Rectal smooth muscle tissue (tissue), 1 donor: ENCODE data around the gene SNHG17.
"Not testable (repeated sequence)": the region's sequence is repeated elsewhere in the genome, so short reads cannot be mapped to it uniquely, and the experiment has no call there.

ENCODE experiments used
- H3K27ac ChIP-seq: one replicate; pipeline ENCODE4 v1.7.0; 2013; ENCODE audit warnings: low read depth, low read length, inconsistent platforms
- H3K27me3 ChIP-seq: one replicate; pipeline ENCODE4 v1.7.0; 2013; ENCODE audit warnings: low read length; ENCODE audit not compliant: control insufficient read depth, insufficient read depth
- H3K36me3 ChIP-seq: one replicate; pipeline ENCODE4 v1.7.0; 2013; ENCODE audit warnings: low read length; ENCODE audit not compliant: control insufficient read depth, insufficient read depth
- H3K4me1 ChIP-seq: one replicate; pipeline ENCODE4 v1.7.0; 2013; ENCODE audit warnings: low read length; ENCODE audit not compliant: control insufficient read depth, insufficient read depth
- H3K4me3 ChIP-seq: one replicate; pipeline ENCODE4 v1.7.0; 2013; ENCODE audit warnings: low read length
- H3K9ac ChIP-seq: one replicate; pipeline ENCODE4 v1.7.0; 2013; ENCODE audit warnings: low read length

SNHG17 gene

DNA sequence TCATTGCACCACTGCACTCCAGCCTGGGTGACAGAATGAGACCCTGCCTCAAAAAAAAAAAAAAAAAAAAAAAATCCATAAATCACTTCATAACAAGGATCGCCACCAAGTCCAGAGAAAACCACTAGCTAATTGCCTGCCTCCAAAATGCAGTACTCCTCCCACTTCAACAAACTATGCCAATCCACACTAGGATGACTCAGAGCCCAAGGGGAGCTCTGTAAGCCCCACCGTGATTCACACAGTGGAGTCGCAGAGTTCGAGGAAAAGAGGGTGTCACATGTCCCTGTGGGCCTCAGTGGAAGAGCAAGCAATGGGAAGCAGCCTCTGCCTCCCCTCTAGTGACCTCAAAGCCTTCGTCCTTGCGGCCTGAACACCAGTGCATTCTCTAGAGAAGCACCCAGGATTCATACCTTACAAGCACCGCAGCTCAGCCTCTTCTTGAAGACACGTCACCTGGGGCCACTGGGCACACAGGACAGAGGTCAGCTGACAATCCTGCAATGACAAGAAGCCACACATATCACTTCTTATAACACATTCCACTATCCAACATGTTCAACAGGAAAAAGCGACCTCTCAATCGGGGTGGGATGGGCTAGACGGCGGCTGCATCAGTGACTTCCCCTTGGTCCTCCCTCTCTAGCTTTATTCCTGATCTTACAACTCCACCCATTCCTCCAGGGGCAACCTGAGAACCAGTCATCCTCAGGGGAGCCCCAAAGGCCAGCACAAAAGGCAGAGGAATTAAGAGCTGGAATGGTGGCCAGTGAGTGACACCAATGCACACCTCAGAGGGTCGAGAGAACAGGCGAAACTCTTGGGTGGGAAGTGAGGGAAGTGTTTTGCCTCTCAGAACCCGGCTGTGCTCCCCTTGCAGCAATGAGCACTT lies 8.9 kb downstream of the SNHG17 start:
- no peak overlapping the region for H3K4me3 ChIP-seq
- H3K27ac ChIP-seq, result no peak overlapping the region
- no peaks in the 10 kb centered on the region for H3K27me3 ChIP-seq
- H3K36me3 ChIP-seq, result peaks cover 65% of the 10 kb centered on the region
- no peak overlapping the region for H3K9ac ChIP-seq
- no peaks in the 10 kb centered on the region for H3K4me1 ChIP-seq

DNA sequence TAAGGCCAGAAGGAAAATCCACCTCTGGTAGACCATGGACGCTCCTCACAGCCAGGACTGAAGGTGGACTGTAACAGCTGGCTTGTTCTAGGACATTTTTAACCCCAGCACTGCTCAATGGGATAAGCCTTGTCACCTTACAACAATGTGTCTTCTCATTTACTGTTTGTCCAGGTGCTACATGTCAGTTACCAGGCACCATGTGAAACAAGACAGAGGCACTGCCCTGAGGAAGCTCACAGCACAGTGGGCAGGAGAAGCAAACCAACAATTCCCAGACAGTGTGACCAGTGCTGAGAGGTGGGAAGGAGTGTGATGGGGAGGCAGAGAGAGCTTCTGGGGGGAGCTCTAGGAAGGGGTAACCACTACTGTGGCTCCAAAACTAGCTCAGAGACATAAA lies 10.7 kb downstream of the SNHG17 start:
- Histone ChIP-seq H3K9ac (no peak overlapping the region), H3K27me3 (no peaks in the 10 kb centered on the region), H3K4me1 (no peaks in the 10 kb centered on the region), H3K36me3 (peaks cover 70% of the 10 kb centered on the region), H3K27ac (no peak overlapping the region), H3K4me3 (no peak overlapping the region)

DNA sequence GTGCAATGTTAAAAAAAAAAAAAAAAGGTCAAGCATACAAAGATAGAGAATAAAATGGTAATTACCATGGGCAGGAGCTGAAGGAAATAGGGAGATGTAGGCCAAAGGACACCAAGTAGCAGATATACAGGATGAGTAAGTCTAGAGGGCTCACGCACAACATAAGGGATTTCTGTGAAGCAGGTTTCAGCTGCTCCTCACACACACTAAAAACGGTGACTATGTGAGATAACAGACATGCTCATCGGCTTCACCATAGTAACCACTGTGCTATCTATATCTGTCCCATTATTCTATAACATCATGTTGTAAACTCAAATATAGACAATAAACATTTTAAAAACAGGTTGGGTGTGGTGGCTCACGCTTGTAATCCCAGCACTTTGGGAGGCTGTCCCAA lies 11.6 kb downstream of the SNHG17 start:
- Histone ChIP-seq H3K27me3 (no peaks in the 10 kb centered on the region), H3K4me1 (no peaks in the 10 kb centered on the region), H3K27ac (no peak overlapping the region), H3K4me3 (no peak overlapping the region), H3K9ac (no peak overlapping the region), H3K36me3 (peaks cover 63% of the 10 kb centered on the region)

DNA sequence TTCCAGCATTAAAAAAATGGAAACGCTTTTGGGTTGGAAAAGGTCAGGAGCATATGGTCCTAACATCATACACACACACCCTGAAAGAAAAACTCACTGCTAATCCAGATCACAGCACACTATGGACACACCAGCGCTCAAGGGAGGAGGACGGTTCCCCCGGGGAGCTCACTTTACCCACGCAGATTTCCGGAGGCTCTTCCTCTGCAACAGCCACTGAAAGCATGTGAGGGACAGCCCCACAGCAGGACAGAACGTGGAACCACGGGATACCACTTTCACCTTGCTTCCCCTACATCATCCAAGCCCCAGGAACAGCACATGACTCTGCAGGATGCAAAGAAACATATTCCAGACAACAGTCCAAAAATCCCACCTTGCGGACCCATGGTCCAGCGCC lies 13.2 kb downstream of the SNHG17 start:
- H3K4me1 ChIP-seq, result no peaks in the 10 kb centered on the region
- no peak overlapping the region for H3K9ac ChIP-seq
- H3K27me3 ChIP-seq, result no peaks in the 10 kb centered on the region
- H3K27ac ChIP-seq, result no peak overlapping the region
- peaks cover 54% of the 10 kb centered on the region for H3K36me3 ChIP-seq
- H3K4me3 ChIP-seq, result no peak overlapping the region

DNA sequence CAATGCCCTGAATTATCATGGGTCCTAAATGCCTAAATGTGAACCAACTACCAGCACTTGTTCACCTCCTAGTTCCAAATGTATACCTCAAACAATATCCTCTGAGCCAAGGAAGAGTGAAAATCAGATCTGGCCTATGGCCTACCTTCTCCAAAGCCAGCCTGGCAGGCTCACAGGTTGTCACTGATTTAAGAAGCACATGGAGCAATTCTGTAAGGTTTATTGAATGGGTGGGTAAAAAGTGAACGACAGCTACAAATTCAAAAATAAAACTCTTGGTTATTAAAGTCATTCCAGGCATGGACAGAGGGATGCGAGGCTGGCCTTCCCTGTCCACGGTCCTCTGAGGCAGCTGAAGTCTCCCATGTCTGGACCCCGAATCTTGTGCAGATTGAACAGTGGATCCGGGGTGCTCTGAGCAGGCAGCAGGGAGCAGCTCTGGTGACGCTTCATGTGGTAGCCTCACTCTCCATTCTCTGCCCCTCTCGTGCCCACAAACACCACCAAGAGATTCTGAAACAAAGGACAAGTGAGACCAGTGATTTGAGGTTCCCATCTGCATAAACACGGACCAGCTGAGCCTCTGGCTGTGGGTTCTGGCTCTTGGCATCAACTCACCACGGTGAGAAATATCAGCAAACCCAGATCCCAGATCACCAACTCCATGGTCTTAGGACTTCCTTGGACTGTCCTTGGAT lies 14.6 kb downstream of the SNHG17 start:
- Histone ChIP-seq H3K36me3 (peaks cover 47% of the 10 kb centered on the region), H3K9ac (no peak overlapping the region), H3K4me3 (no peak overlapping the region), H3K27ac (no peak overlapping the region), H3K27me3 (no peaks in the 10 kb centered on the region), H3K4me1 (no peaks in the 10 kb centered on the region)

DNA sequence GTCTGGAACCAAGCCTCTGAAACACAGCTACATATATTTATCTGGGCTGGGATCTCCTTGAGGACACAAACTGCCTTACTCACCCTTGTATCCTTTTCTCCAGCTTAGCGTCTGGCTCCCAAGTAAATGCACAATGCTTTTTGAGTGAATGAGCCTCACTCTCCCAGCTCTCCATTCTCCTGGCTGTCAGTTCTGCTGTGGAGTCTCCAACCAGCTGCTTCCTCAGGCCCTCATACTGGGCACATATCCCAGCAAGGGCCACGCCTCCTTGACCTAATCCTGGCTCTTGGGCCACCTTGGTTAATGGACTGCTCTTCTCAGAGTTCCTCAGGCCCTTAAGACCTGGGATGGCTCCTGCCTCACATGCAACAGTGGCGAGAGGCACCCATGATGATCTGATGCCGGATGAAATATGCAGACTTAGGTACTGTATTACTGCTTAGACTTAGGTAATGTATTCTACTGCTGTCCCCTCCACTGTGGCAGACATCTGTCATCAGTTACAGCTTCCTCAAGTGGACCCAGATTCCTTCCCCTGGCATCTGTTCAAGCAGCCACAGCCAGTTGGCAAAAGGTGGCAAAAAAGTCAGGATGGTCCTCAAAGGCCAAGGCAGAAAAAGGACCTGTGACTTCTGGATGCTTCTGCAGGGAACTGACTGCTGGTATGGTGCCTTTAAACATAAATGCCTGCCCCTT lies 16.5 kb downstream of the SNHG17 start:
- Histone ChIP-seq H3K9ac (no peak overlapping the region), H3K4me3 (no peak overlapping the region), H3K36me3 (peaks cover 31% of the 10 kb centered on the region), H3K27me3 (no peaks in the 10 kb centered on the region), H3K27ac (no peak overlapping the region), H3K4me1 (no peaks in the 10 kb centered on the region)

DNA sequence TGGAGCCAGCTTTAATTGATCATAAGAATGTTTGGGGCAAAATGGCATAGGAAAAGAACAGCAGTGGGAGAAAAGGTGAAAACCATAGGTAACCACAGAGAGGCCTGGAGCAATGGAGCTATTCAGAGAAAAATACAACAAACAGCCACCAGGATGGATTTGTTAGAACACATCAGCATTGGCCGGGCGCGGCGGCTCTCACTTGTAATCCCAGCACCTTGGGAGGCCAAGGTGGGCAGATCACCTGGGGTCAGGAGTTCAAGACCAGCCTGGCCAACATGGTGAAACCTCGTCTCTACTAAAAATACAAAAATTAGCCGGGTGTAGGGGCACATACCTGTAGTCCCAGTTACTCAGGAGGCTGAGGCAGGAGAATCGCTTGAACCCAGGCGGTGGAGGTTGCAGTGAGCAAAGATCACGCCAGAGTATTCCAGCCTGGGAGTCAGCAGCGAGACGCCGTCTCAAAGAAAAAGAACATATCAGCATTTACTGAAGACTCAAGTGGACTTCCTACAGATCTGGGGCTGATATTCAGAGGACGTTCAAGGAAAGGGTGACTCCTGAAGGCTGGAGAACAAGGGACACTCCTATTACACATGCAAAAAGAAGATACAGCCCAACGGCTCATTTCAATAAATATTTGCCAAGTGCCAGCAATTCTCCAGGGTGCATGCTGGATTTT lies 20.2 kb downstream of the SNHG17 start:
- no peaks in the 10 kb centered on the region for H3K27me3 ChIP-seq
- H3K4me3 ChIP-seq, result no peak overlapping the region
- H3K36me3 ChIP-seq, result peaks cover 13% of the 10 kb centered on the region
- no peak overlapping the region for H3K27ac ChIP-seq
- H3K9ac ChIP-seq, result no peak overlapping the region
- H3K4me1 ChIP-seq, result no peaks in the 10 kb centered on the region

DNA sequence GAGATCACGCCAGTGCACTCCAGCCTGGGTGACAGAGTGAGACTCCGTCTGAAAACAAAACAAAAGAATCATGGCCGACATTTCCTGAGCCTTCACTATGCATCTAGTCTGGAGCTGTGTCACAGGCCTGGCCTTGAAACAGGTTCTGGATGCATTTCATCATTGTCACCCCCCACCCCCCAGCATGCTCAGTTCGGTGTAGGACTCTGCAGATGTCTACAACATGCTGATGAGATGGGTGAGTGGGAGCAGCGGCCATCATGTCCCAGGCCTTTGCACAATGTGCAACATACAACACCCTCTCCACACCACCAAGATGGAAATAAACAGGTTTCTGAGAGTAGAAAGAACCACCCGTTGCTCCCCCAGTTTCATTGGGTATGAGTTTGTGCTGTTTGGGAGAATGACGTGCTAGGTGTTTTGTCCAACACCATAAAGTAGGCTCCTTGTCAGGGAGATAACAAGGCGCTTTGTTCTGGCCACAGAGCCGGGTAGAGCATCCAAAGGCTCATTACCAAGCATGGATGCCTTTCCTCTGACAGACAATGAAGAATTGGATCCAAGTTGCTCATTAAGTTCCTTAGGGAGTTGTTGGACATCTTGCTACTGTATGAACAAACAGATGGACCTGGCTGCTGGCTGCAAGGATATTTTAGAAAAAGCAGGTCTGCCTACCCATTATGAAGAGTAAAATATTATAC lies 22.1 kb downstream of the SNHG17 start:
- Histone ChIP-seq H3K4me3 (no peak overlapping the region), H3K36me3 (peaks cover 13% of the 10 kb centered on the region), H3K27me3 (no peaks in the 10 kb centered on the region), H3K4me1 (no peaks in the 10 kb centered on the region), H3K9ac (no peak overlapping the region), H3K27ac (no peak overlapping the region)

DNA sequence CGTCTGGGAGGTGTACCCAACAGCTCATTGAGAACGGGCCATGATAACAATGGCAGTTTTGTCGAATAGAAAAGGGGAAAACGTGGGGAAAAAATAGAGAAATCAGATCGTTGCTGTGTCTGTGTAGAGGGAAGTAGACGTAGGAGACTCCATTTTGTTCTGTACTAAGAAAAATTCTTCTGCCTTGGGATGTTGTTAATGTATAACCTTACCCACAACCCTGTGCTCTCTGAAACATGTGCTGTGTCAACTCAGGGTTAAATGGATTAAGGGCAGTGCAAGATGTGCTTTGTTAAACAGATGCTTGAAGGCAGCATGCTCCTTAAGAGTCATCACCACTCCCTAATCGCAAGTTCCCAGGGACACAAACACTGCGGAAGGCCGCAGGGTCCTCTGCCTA lies 27.3 kb downstream of the SNHG17 start:
- not testable (repeated sequence) for H3K4me1 ChIP-seq, H3K27me3 ChIP-seq, H3K27ac ChIP-seq, H3K36me3 ChIP-seq, H3K4me3 ChIP-seq, H3K9ac ChIP-seq

DNA sequence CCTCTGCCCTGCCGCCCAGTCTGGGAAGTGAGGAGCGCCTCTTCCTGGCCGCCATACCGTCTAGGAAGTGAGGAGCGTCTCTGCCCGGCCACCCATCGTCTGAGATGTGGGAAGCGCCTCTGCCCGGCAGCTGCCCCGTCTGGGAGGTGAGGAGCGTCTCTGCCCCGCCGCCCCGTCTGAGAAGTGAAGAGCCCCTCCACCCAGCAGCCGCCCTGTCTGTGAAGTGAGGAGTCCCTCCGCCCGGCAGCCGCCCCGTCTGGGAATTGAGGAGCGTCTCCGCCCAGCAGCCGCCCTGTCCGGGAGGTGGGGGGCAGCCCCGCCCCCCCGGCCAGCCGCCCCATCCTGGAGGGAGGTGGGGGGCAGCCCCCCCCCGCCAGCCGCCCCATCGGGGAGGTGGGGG lies 27.8 kb downstream of the SNHG17 start:
- Histone ChIP-seq H3K27ac (no peak overlapping the region), H3K4me3 (no peak overlapping the region), H3K27me3 (no peaks in the 10 kb centered on the region)

DNA sequence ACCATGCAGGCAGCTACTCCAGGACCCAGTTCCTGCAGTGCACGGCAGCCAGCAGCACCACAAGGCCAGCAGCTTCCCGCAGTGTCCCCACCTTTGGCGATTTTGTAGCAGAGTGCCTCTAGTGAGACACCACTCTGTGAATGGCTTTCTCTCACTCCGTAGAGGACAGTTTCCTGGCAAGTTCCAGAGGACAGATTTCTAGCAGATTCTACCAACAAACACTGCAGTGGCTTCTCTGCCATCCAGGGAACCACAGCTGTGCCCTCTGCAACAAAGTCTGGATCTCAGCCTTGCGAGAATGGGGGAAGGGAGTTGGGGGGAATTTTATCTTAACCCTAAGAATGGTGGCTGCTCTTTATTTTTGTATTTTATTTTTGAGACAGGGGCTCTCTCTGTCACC lies 28.7 kb downstream of the SNHG17 start:
- Histone ChIP-seq H3K27me3 (no peaks in the 10 kb centered on the region), H3K9ac (no peak overlapping the region), H3K27ac (no peak overlapping the region), H3K36me3 (peaks cover 4% of the 10 kb centered on the region), H3K4me3 (no peak overlapping the region), H3K4me1 (no peaks in the 10 kb centered on the region)

More for the DNA sequence above, 27.8 kb downstream of the SNHG17 start:
- Histone ChIP-seq H3K9ac (no peak overlapping the region), H3K36me3 (peaks cover 7% of the 10 kb centered on the region), H3K4me1 (no peaks in the 10 kb centered on the region)
